ENCODE results near the gene RPLP1. TPM values are rescaled to one million over a fixed set of nuclear protein-coding genes. Genes with fewer than 3 reads are reported as not detected.

The RPLP1 gene
- total and polyA plus RNA-seq, 11 donors: 487 to 1,852 (median 1,259) TPM

- intact Hi-C loops (cut with DNase I): no loop called here
- no peaks in the 10 kb centered on the region for H3K27me3 ChIP-seq
- no peak for DNase-seq
- TF ChIP-seq POLR2A (IDR thresholded peaks at IDR 0.05): no peak
- no peak for TF ChIP-seq CTCF (IDR thresholded peaks at IDR 0.05)
- no peaks in the 10 kb centered on the region for H3K36me3 ChIP-seq
- H3K4me1 ChIP-seq: peaks cover 0 to 15% (median 2%) of the 10 kb centered on the region in 12 donors
- no peak overlapping the region for H3K27ac ChIP-seq
- no peak for ATAC-seq
- H3K9me3 ChIP-seq: no peaks in the 10 kb centered on the region
- no peak overlapping the region for H3K4me3 ChIP-seq
Measured at GRCh38 chr15:69417581-69417980, 35.0 kb upstream of the RPLP1 start.

DNA sequence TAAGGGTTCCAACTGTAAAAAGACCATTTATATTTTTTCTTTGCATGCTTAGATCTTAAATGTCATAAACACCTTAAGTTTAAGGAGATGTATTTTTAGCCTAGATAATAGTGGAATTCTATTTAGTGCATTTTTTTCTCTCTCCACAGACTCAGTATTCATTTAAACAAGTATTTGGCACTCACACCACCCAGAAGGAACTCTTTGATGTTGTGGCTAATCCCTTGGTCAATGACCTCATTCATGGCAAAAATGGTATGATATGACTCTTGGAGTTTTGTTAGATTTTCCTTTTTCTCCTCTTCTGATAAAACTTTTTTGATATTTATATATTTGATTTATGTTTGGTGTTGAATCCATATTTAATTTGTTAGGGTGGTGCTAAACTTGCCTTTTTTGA lies 31.1 kb upstream of the RPLP1 start:
- TF ChIP-seq POLR2A (IDR thresholded peaks at IDR 0.05) (no peak), CTCF (IDR thresholded peaks at IDR 0.05) (no peak)
- Histone ChIP-seq H3K9me3 (no peaks in the 10 kb centered on the region), H3K27me3 (no peaks in the 10 kb centered on the region), H3K4me3 (no peak overlapping the region), H3K4me1 (no peaks in the 10 kb centered on the region), H3K27ac (no peak overlapping the region), H3K36me3 (peaks cover 0 to 4% (median 0%) of the 10 kb centered on the region in 9 donors)
- ATAC-seq (no peak), DNase-seq (no peak)
- intact Hi-C loops (cut with DNase I): no loop called here

DNA sequence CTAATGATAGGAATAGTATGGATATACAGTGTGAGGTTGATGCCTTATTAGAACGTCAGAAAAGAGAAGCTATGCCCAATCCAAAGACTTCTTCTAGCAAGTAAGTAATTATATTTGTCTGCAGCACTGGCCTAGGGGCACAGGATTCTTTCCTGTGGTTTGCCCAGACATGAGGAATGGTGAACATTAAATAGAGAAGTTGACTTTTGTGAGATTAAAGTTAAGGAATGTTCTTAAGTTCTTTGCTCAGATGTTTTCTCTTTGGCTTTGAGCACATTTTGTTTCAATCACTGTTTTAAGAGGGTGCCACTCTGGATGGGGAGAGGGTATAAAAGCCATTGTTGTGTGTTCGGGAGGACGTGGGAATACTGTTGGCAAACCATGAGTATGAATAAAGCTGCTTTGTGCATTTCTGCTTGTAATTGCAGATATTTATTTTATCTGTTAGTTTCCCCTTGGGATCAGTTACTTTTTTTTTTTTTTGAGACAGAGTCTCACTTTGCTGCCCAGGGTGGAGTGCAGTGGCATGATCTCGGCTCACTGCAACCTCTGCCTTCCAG lies 30.2 kb upstream of the RPLP1 start:
- no peak for TF ChIP-seq POLR2A (IDR thresholded peaks at IDR 0.05)
- no peak for TF ChIP-seq CTCF (IDR thresholded peaks at IDR 0.05)
- Histone ChIP-seq H3K36me3 (peaks cover 0 to 7% (median 0%) of the 10 kb centered on the region in 9 donors), H3K27me3 (no peaks in the 10 kb centered on the region), H3K4me1 (no peaks in the 10 kb centered on the region), H3K27ac (no peak overlapping the region), H3K9me3 (no peaks in the 10 kb centered on the region), H3K4me3 (no peak overlapping the region)
- intact Hi-C loops (cut with DNase I): no loop called here
- WGBS, 4 donors: 85 to 95% (median 90%) methylated on average over 4 of the region's 4 CpGs
- ATAC-seq (no peak), DNase-seq (no peak)

GRCh38 chr15:69424001-69424400 lies 28.6 kb upstream of the RPLP1 start:
- Histone ChIP-seq H3K9me3 (no peaks in the 10 kb centered on the region), H3K27ac (no peak overlapping the region), H3K4me3 (no peak overlapping the region), H3K27me3 (no peaks in the 10 kb centered on the region), H3K36me3 (peaks cover 0 to 12% (median 0%) of the 10 kb centered on the region in 9 donors), H3K4me1 (no peaks in the 10 kb centered on the region)
- TF ChIP-seq POLR2A (IDR thresholded peaks at IDR 0.05) (no peak), CTCF (IDR thresholded peaks at IDR 0.05) (no peak)
- 90 to 98% (median 95%) methylated on average over 2 of the region's 2 CpGs for WGBS, 4 donors
- ATAC-seq (no peak), DNase-seq (no peak)
- intact Hi-C loops (cut with DNase I): no loop called here

Data from heart left ventricle (tissue), 16 donors.